GM19372 (cell line): ENCODE results near the gene NR2F1.

Experiments used
- ATAC-seq: cut with Tn5 transposase; IDR thresholded peaks from one replicate; pipeline ENCODE4 v1.9.1; 2021; ENCODE audit warnings: mild to moderate bottlenecking, low read depth, moderate library complexity; ENCODE audit not compliant: unreplicated experiment

Gene NR2F1

DNA sequence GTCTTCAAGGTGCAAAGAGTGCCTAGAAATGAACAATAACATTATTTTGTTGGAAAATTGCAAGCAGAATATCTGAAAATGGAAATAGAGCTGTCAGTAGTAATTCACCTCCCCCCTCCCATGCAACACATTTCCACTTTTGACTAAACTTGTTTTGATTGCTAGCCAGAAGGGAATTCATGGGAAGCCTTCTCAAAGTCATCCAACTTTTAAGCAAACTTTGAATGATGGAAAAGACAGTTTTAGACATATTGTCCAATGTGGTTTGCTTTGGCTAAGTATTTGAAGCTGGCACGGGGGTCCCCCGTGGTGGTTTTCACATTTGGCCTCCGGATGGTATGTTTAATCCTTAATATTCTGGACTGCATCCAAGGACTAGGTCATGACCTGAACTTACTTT lies 7.5 kb downstream of the NR2F1 start:
- ATAC-seq, result no peak

DNA sequence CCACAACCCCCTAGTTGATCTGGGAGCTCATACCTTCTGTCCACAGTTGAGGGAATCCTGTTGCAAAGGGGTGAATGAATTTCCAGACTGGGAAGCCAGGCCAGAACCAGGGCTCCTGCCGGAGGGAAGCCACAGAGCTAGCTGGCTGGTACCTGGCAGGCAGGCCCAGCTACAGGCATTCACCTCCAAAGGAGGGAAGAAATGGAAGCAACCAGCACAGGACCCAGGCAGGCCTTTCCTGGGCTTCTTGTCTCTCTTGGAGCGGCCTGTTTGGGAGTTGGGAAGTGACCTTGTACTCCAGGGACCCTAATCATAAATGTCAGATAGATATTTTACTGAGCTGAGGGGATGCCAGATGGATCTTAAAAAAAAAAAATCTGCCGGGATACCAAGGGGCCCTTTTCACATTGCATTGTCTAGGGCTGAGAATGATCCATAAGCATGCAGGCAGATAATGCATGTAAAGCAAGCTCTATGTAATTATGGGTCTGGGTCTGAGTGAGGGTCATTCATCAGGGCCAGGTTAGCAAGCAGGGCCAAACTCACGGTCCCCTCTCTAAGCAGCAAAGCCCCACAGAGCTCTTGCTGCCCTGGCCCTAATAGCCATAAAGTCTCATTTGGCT lies 8.4 kb downstream of the NR2F1 start:
- ATAC-seq, result no peak

GRCh38 chr5:93592883-93593282 lies 9.9 kb downstream of the NR2F1 start:
- ATAC-seq, result no peak

DNA sequence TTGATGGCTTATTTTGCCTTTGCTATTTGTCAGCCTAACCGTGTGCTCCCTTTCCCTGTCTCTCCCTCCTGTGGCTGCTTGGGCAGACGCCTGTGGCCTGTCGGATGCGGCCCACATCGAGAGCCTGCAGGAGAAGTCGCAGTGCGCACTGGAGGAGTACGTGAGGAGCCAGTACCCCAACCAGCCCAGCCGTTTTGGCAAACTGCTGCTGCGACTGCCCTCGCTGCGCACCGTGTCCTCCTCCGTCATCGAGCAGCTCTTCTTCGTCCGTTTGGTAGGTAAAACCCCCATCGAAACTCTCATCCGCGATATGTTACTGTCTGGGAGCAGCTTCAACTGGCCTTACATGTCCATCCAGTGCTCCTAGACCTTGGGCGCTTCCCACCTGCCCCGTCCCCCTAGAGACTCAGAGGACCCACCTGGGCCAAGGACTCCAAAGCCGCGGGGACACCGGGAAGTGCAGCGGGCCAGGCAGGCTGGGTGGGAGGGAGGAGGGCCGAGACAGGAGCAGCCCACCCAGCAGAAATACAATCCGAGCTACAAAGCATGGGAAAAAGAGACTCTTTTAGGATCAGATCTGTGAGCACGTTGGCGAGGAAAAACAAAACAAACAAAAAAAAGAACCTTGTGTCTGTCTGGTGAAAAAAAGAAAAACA lies 10.6 kb downstream of the NR2F1 start:
- no peak for ATAC-seq

GRCh38 chr5:93594591-93595419 lies 11.8 kb downstream of the NR2F1 start:
- ATAC-seq, result no peak

DNA sequence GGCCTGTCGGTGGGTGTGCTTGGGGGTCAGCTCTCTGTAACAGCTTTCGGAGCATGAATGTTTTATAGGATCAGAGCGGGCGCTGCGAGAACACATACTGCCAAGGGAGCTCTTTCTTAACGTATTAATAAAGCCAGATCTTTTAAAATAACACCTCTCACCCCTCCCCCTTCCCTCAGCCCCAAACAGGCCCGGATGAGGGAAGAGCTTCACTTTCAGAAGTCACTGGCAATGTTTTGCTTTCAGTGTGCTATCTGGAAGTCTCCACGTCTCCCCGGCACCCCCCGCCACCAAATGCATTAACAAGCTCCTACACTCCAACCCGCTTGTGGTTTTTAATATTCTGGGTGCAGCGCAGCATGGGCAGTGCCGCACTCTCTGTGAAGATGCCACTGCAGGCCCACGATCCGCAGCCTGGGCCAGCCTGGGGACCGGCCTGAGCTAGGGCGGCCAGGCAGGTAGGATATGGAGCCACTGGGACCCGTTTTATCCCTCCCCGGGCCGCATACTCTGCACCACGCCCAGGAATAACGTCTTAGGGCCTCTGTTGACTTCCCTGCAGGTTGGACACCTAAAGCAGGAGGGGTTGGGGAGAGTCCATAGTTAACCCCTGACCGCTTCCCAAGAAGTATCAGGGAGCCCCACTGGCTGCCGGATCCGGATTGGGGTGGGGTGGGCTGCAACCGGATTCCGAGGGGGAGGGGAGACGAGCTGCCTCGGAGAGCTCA lies 12.6 kb downstream of the NR2F1 start:
- ATAC-seq, result no peak

- ATAC-seq, result no peak
Measured at GRCh38 chr5:93596310-93596675, 13.3 kb downstream of the NR2F1 start.

DNA sequence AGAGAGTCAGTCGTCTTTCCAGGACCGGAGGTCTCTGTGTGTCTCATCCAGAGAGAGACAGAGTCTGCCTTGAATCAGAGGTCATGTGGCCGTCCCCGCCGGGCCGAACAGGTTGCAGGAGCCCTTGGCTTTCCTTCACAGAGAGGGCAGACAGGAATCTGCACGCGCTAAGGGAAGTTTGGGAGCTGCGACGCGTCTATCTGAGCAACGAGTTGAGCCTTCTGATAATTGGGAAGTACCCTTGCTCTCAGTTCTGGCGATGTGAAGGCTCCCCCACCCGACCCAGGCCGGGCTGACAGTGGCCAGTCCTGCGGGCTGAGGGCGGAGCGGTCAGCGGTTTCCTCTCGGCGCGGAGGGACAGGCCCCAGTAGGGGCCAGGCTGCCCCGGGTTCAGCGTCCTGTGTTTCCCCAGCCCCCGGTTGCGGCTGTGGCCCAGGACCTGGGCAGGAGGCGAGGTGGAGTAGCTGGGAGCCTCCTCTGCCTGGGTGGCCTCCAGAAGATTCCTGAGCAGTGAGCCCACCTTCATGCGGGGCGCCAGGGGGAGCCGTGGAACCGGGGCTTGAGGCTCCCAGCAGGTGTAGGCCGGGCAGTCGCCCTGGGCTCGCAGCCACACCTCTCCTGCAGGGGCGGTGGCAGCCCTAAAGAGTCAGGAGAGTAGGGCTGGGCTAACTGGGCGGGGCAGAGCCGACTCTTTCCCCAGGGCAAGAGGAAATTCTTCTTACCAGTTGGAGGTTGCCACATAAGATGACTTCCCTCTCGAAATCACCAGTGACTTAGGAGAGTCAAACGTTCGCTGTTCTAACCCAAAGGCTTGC lies 13.9 kb downstream of the NR2F1 start:
- ATAC-seq, result no peak

GRCh38 chr5:93598091-93599000 lies 15.3 kb downstream of the NR2F1 start:
- no peak for ATAC-seq

- no peak for ATAC-seq
Measured at GRCh38 chr5:93599001-93599379, 16.0 kb downstream of the NR2F1 start.

DNA sequence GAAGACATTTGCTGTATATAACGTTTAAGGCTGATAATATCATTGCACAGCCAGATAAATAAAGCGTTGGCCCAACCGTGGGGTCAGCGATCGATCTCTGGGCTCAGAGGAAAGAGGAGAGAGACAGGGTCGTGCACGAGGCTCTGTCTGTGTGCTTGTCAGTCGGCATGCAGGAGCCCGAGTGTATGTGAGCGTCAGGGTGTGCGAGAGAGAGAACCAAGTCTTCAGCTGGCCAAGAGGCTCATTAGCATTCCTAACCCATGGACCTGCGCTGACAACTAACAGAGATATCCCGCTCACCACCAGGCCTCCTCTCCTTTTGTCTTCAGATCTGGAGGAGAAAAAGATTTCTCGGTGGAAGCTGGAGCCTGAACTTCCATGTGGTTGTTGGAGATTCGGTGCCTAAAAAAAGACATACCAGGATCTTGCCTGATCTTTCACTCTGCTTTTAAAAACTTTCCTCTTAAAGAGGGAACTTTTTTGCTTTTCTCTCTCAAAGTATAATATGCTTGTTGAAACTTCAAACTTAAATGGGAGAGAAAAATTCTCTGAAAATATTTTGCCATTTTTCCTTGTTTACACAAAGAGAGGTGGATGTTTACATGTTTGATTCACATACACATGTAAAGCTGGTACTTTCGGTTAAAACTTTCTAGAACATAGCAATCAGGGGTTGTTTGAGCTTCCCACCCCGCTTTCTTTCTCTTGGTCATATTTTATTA lies 16.5 kb downstream of the NR2F1 start:
- ATAC-seq, result no peak

- ATAC-seq, result no peak
Measured at GRCh38 chr5:93600409-93601070, 17.5 kb downstream of the NR2F1 start.

- no peak for ATAC-seq
Measured at GRCh38 chr5:93601071-93601801, 18.2 kb downstream of the NR2F1 start.

DNA sequence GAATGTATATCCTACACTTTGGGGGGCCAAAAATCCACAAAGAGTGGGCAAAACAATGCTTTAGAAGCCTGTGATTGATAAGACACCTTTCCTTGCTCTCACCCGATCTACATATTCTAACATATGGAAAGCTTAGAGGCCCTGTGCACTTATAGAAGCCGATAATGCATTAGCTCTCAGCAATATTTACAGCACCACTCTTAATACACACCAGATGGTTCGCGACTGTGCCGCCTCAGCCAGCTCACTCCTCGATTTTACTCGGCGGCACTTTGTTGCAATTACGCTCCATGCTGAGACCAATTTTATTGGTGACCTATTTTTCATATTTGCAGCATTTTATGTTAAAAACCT lies 18.8 kb downstream of the NR2F1 start:
- no peak for ATAC-seq

DNA sequence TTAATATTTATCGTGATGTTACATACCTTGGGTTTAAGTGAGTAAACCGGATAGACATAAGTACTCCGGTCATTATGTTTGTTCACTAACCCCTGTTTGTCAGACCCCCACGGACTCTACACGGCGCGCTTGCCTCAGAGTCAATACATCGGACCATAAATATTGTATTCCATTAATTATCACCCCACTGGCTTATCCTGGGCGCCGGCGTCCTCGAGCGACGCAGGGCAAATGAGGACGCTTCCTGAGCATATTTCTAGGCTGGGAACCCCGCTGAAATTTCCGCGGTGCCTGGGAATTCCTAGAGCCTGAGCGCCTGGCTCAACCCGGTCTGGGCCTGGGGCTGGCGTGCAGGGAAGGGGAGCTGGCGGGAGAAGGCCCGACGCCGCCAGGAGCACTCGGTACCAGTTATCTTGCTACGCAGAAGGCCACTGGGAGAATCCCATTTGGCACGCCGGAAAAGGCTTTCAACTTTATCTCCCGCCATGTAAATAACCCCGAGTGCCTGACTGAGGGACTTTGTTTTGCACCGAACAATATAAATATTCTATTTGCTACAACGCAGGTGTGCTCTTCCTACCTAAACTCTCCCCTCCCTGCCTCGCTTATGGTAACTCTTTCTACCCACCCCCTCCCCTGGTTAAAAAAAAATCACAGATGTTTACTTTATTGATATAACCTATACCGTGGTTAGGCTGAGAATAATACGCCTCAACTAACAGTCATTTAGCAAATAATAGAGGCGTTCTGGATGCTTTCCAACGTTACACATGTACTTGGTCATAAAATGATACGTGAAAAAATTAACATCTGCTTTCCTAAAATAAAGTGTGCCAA lies 19.4 kb downstream of the NR2F1 start:
- ATAC-seq, result no peak

DNA sequence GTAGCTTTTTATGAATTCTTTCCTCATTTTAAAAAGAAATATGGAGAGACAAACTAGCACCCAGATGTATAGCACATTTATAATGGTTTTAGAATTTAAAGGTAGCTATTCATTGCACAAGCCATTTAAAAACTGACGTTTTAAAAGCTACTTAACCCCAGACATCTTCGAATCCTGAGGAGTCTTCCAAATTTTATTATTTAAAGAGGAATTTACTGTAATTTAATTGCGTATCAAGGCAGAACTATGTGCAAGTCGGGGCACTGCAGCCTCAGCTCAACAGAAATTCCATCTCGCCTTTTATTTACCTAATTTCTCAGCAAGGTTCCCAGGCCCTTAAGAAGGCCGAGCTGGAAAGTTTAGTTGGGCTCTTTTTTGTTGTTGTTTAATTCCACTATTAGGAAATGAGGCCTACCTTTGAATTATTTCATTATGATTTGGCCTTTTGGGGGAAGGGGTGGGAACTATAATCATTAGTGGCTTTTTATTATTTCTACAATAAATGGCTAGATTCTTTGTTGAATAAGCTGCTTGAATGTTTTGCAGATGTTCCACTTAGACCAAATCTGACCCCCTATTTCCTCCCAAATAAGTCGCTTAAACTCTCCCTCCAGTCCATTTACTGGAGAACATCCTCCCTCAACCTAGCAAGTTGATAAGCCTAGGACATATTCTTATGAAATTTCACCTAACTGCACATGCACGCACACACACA lies 20.2 kb downstream of the NR2F1 start:
- no peak for ATAC-seq
